Endodermal cell (in vitro differentiated cells): ENCODE data around the gene MRPL22. TPM values are rescaled to one million over a fixed set of nuclear protein-coding genes. Genes with fewer than 3 reads are reported as not detected.
A peak's percentile ranks its signal among the peaks of the same experiment; 100 is the strongest.

Experiments used
- DNase-seq: peaks from one replicate; pipeline ENCODE4 v3.0.0-alpha.2; 2017
- H3K27ac ChIP-seq: 2 replicates; pipeline ENCODE4 v1.5.1; 2013; ENCODE audit warnings: mild to moderate bottlenecking, low read depth, low read length, moderate library complexity
- H3K27me3 ChIP-seq: 2 replicates; pipeline ENCODE4 v1.6.1; 2013; ENCODE audit warnings: mild to moderate bottlenecking, low read length, moderate library complexity; ENCODE audit not compliant: insufficient read depth, control insufficient read depth, poor library complexity, severe bottlenecking
- H3K36me3 ChIP-seq: 2 replicates; pipeline ENCODE4 v1.7.0; 2013; ENCODE audit warnings: mild to moderate bottlenecking, low read length, moderate library complexity; ENCODE audit not compliant: control insufficient read depth, insufficient read depth
- H3K4me1 ChIP-seq: one replicate; pipeline ENCODE4 v1.7.0; 2013; ENCODE audit warnings: low read length; ENCODE audit not compliant: control insufficient read depth, insufficient read depth
- H3K4me3 ChIP-seq: 2 replicates; pipeline ENCODE4 v1.5.1; 2013; ENCODE audit warnings: mild to moderate bottlenecking, low read length, moderate library complexity
- H3K9ac ChIP-seq: 2 replicates; pipeline ENCODE4 v1.6.1; 2013; ENCODE audit warnings: mild to moderate bottlenecking, low read length, moderate library complexity; ENCODE audit not compliant: poor library complexity, severe bottlenecking; ENCODE audit errors: extremely low read depth
- H3K9me3 ChIP-seq: 2 replicates; pipeline ENCODE4 v1.6.1; 2013; ENCODE audit warnings: mild to moderate bottlenecking, low read length, moderate library complexity; ENCODE audit not compliant: control insufficient read depth
- H3K27ac Mint-ChIP-seq: 2 replicates; pipeline ENCODE4 v1.8.0; 2020; ENCODE audit warnings: mixed read lengths
- H3K27me3 Mint-ChIP-seq: 2 replicates; pipeline ENCODE4 v1.8.0; 2021; ENCODE audit warnings: mild to moderate bottlenecking, mixed read lengths; ENCODE audit not compliant: insufficient read depth
- H3K36me3 Mint-ChIP-seq: 2 replicates; pipeline ENCODE4 v1.8.0; 2020; ENCODE audit warnings: low read depth, mixed read lengths
- H3K4me1 Mint-ChIP-seq: 2 replicates; pipeline ENCODE4 v1.8.0; 2020; ENCODE audit warnings: mixed read lengths
- H3K4me3 Mint-ChIP-seq: 2 replicates; pipeline ENCODE4 v1.8.0; 2020; ENCODE audit warnings: mild to moderate bottlenecking, moderate library complexity, mixed read lengths
- H3K9me3 Mint-ChIP-seq: 2 replicates; pipeline ENCODE4 v1.8.0; 2020; ENCODE audit warnings: mild to moderate bottlenecking, mixed read lengths
- WGBS, 2 experiments: methylation state at CpG; one replicate each; pipeline versions ENCODE4 v1.1.5 to v1.1.7; 2013; ENCODE audit warnings: missing lambda C conversion rate in 2 of 2, mixed read lengths in 1 of 2; ENCODE audit not compliant: insufficient coverage in 1 of 2, insufficient read length in 1 of 2; 5-methylcytosine and 5-hydroxymethylcytosine counted together
- total RNA-seq, 2 donors: library from RNA; stranded (reverse); fragmentation: NEBNext Ultra II Directional in 1 of 2; extraction: Animal tissue kit (Norgen Biotek cat#: 25700) in 1 of 2; gene quantifications; 2 replicates in 1 of 2; 3 replicates in 1 of 2; pipeline ENCODE4 v1.2.1, GENCODE V29; 2021
- TF ChIP-seq, protein P1 (sequence below): fragments of 200-600 bp; sonication (generic); conservative IDR thresholded peaks from 2 replicates; pipeline ENCODE4 v1.5.0; 2021; ENCODE audit warnings: antibody characterized with exemption, mild to moderate bottlenecking

The MRPL22 gene
- total RNA-seq, 2 donors from 2014 or later: 84.3 to 96.6 TPM

- H3K4me3 Mint-ChIP-seq: no peak overlapping the region
- no peaks in the 10 kb centered on the region for H3K9me3 Mint-ChIP-seq
- no peak for DNase-seq
- peaks cover 8% of the 10 kb centered on the region for H3K4me1 Mint-ChIP-seq
- TF ChIP-seq, protein P1, sequence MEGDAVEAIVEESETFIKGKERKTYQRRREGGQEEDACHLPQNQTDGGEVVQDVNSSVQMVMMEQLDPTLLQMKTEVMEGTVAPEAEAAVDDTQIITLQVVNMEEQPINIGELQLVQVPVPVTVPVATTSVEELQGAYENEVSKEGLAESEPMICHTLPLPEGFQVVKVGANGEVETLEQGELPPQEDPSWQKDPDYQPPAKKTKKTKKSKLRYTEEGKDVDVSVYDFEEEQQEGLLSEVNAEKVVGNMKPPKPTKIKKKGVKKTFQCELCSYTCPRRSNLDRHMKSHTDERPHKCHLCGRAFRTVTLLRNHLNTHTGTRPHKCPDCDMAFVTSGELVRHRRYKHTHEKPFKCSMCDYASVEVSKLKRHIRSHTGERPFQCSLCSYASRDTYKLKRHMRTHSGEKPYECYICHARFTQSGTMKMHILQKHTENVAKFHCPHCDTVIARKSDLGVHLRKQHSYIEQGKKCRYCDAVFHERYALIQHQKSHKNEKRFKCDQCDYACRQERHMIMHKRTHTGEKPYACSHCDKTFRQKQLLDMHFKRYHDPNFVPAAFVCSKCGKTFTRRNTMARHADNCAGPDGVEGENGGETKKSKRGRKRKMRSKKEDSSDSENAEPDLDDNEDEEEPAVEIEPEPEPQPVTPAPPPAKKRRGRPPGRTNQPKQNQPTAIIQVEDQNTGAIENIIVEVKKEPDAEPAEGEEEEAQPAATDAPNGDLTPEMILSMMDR: no peak
- Histone ChIP-seq H3K4me1 (no peaks in the 10 kb centered on the region), H3K27ac (no peak overlapping the region), H3K4me3 (no peak overlapping the region), H3K27me3 (no peaks in the 10 kb centered on the region), H3K9me3 (no peaks in the 10 kb centered on the region), H3K36me3 (peaks cover 95% of the 10 kb centered on the region), H3K9ac (no peak overlapping the region)
- WGBS, 2 experiments: 92 to 94% methylated on average over 4 to 7 of the region's 7 CpGs
- H3K27ac Mint-ChIP-seq: no peak overlapping the region
- peaks cover 55% of the 10 kb centered on the region for H3K36me3 Mint-ChIP-seq
- H3K27me3 Mint-ChIP-seq: no peaks in the 10 kb centered on the region
These were observed 25.4 kb downstream of the MRPL22 start for GRCh38 chr5:154966081-154966841.

GRCh38 chr5:154966874-154967273, 26.0 kb downstream of the MRPL22 start:
- H3K4me1 Mint-ChIP-seq: peaks cover 8% of the 10 kb centered on the region
- no peak overlapping the region for H3K4me3 Mint-ChIP-seq

DNA sequence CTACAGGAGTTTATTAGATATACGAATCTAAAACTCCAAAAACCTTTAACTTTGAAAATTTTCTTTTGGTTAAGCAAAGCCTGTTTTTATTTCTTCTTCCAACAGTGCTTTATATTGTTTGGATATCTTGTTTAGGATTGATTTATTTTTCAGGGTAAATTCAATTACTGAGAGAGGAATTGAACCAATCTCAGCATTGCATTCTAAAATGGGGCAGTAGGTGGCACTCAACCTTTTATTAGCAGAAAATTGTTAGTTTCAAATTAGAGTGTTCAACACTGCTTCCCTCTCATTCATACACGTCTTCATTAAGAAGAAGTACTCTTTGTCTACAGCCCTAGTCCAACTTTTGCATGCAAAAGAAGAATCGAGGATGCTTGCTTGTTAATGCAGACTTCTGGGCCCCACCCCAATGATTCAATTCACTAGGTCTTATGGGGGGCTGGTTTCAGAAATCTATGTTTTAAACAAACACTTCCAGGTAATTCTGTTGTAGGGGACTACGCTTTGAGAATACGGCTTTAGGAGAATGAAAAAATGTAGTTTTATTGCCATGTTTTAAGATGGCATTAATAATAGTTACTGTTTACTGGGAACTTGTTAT, 26.6 kb downstream of the MRPL22 start:
- Mint-ChIP-seq H3K27me3 (no peaks in the 10 kb centered on the region), H3K4me3 (no peak overlapping the region), H3K9me3 (no peaks in the 10 kb centered on the region), H3K4me1 (peaks cover 8% of the 10 kb centered on the region), H3K27ac (no peak overlapping the region), H3K36me3 (peaks cover 51% of the 10 kb centered on the region)
- Histone ChIP-seq H3K4me1 (no peaks in the 10 kb centered on the region), H3K27ac (no peak overlapping the region), H3K9ac (no peak overlapping the region), H3K9me3 (no peaks in the 10 kb centered on the region), H3K36me3 (peaks cover 84% of the 10 kb centered on the region), H3K4me3 (no peak overlapping the region), H3K27me3 (no peaks in the 10 kb centered on the region)
- DNase-seq: no peak
- TF ChIP-seq, protein P1: peak; percentile 75
- 91 to 94% methylated on average over 4 to 5 of the region's 5 CpGs for WGBS, 2 experiments

More at GRCh38 chr5:154966874-154967273, 26.0 kb downstream of the MRPL22 start:
- WGBS, 2 experiments: 97% methylated on average over 3 of the region's 3 CpGs; no CpG with 5 or more reads in 1 of the 2 experiments
- no peak overlapping the region for H3K27ac Mint-ChIP-seq
- no peaks in the 10 kb centered on the region for H3K4me1 ChIP-seq
- no peak for DNase-seq
- no peaks in the 10 kb centered on the region for H3K27me3 Mint-ChIP-seq
- H3K36me3 Mint-ChIP-seq: peaks cover 52% of the 10 kb centered on the region
- no peak overlapping the region for H3K4me3 ChIP-seq
- no peaks in the 10 kb centered on the region for H3K27me3 ChIP-seq
- peaks cover 89% of the 10 kb centered on the region for H3K36me3 ChIP-seq
- no peaks in the 10 kb centered on the region for H3K9me3 Mint-ChIP-seq
- no peaks in the 10 kb centered on the region for H3K9me3 ChIP-seq
- no peak overlapping the region for H3K27ac ChIP-seq
- TF ChIP-seq, protein P1: no peak
- H3K9ac ChIP-seq: no peak overlapping the region
